Measurements from ENCODE around the gene DUSP12. TPM values are rescaled to one million over a fixed set of nuclear protein-coding genes. Genes with fewer than 3 reads are reported as not detected.

Gene DUSP12
- total and polyA plus RNA-seq, 4 donors: 7.9 to 18.2 (median 12.5) TPM

GRCh38 chr1:161747801-161748200 lies 1.8 kb upstream of the DUSP12 start:
- H3K9ac ChIP-seq (ENCODE audit: low read depth in 1 of 2, low read length in 2 of 2): no peak overlapping the region
- no peaks in the 10 kb centered on the region for H3K9me3 ChIP-seq (ENCODE audit: control insufficient read depth in 4 of 4, low read length in 3 of 4)
- no peak for DNase-seq (ENCODE audit: low spot score)
- peaks cover 6 to 15% (median 9%) of the 10 kb centered on the region in 4 donors for H3K4me1 ChIP-seq (ENCODE audit: control insufficient read depth in 4 of 4, insufficient read depth in 4 of 4, low read length in 3 of 4)
- no peaks in the 10 kb centered on the region for H3K27me3 ChIP-seq (ENCODE audit: control insufficient read depth in 4 of 4, insufficient read depth in 4 of 4, low read length in 3 of 4)
- H3K4me3 ChIP-seq (ENCODE audit: low read depth in 1 of 3, low read length in 3 of 3): no peak overlapping the region
- H3K27ac ChIP-seq (ENCODE audit: low read depth in 1 of 2, low read length in 2 of 2): no peak overlapping the region
- H3K36me3 ChIP-seq (ENCODE audit: control insufficient read depth in 4 of 4, insufficient read depth in 3 of 4, low read depth in 1 of 4, low read length in 3 of 4): peaks cover 1 to 11% (median 4%) of the 10 kb centered on the region in 4 donors
- no peak for TF ChIP-seq SP1 (IDR thresholded peaks at IDR 0.05)
- TF ChIP-seq ZBTB33 (IDR thresholded peaks at IDR 0.05): no peak
- TF ChIP-seq NR2F2 (IDR thresholded peaks at IDR 0.05): no peak
- TF ChIP-seq MAX (IDR thresholded peaks at IDR 0.05): no peak
- no peak for TF ChIP-seq YY1 (IDR thresholded peaks at IDR 0.05)
- TF ChIP-seq JUND (IDR thresholded peaks at IDR 0.05): no peak
- no peak for TF ChIP-seq CTCF (IDR thresholded peaks at IDR 0.05; ENCODE audit: low read depth, low read length, missing input control)
- no peak for TF ChIP-seq FOXA2 (IDR thresholded peaks at IDR 0.05)
- no peak for TF ChIP-seq RXRA (IDR thresholded peaks at IDR 0.05)
- TF ChIP-seq FOXA1 (IDR thresholded peaks at IDR 0.05): no peak
- TF ChIP-seq TAF1 (conservative IDR thresholded peaks at IDR 0.05): no peak
- TF ChIP-seq HNF4G (IDR thresholded peaks at IDR 0.05): no peak
- TF ChIP-seq HNF4A (conservative IDR thresholded peaks at IDR 0.05): no peak
- TF ChIP-seq REST (IDR thresholded peaks at IDR 0.05): no peak
- no peak for TF ChIP-seq EGR1 (IDR thresholded peaks at IDR 0.05; ENCODE audit: low read depth in 2 of 2)
- no peak for TF ChIP-seq RAD21 (IDR thresholded peaks at IDR 0.05)
- TF ChIP-seq ATF3 (IDR thresholded peaks at IDR 0.05): no peak
- no peak for TF ChIP-seq GABPA (IDR thresholded peaks at IDR 0.05 in 1 of 2, conservative IDR thresholded peaks at IDR 0.05 in 1 of 2)
- WGBS: 62% methylated on average over 6 of the region's 6 CpGs
